NCI-H2196 (cell line): ENCODE data around the gene FMNL2.
A peak's percentile ranks its signal among the peaks of the same experiment; 100 is the strongest.
"Not testable (repeated sequence)": the region's sequence is repeated elsewhere in the genome, so short reads cannot be mapped to it uniquely, and the experiment has no call there.

Source experiments
- DNase-seq: peaks from one replicate; lab custom pipeline; 2025; ENCODE audit not compliant: unreplicated experiment; lab: John Stamatoyannopoulos, UW

Gene FMNL2

DNA sequence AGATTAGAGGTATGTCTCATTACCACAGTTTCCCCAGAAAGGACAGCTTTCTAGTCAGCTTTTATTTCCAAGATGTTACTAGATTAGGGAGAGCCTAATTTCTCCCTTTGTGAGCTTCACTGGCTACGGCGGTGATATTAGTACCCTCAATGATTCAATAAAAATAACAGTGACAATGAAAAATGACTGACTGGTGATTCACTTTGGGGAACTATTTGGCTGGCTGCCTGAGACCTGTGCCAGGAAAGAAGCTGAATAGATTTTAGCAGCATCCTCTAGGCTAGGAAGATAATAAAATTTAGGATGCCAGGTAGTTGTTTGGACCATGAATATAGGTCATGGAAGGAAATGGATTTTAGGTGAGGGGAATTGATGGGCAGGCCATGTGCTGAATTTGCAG is 178.7 kb downstream of the FMNL2 start:
- no peak for DNase-seq

DNA sequence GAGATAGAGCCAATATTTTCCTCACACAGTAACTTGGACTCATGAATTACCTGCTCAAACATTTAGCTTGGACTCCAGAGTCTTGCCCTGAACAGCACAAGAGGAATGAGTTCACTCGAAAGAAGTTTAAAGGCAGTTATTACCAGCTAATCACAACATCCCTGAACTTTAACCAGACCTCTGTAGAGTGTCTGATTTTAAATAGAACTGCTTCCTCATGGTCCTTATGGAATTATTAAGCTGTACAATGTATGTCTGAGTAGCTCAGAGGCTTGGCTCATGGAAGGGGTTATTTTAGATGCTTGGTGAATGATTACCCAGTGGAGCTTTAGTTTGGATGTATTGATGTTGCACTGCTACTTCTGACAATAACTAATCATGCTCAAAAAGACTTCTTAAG is 183.1 kb downstream of the FMNL2 start:
- DNase-seq, result no peak

DNA sequence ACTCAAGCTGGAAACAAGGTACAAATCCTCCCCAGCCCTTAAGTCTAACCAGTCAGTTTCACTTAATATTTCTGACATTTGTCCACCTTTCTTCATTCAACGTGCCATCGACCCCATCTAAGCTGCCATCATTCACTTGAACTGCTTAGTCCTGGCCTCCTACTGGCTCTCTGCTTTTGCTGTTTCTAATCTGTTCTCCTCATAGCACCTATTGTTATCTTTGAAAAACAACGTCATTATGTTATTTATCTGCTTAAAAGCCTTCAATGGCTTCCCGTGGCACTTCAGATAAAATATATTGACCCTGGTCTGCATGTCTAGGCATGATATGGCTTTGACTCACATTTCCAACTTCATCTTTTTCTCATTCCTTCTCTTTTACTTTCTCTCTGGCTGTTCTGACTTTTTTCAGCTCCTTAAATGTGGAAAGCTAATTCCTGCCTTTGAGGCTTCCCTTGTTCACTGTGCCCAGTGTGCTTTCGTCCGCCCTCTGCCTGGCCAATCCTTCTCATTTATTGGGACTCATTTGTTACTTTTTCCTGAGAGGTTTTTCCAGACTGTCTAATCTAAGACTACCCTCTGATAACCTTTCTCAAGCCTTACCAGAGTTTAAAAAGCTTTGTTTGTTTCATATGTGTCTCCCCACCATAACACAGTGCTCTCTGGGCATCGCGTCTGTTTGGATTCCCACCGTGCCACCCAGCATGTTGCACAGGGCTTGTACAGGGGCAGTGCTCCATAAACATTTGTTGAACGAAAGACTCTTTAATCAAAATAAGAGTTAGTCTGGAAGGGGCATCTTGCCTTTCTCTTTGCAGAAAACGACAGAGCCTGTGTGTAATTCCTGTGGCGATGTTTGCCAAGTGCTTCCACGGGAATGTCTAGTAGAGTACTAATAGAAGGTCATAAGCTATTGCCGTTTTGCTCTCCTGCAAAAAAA is 183.9 kb downstream of the FMNL2 start:
- DNase-seq, result no peak

DNA sequence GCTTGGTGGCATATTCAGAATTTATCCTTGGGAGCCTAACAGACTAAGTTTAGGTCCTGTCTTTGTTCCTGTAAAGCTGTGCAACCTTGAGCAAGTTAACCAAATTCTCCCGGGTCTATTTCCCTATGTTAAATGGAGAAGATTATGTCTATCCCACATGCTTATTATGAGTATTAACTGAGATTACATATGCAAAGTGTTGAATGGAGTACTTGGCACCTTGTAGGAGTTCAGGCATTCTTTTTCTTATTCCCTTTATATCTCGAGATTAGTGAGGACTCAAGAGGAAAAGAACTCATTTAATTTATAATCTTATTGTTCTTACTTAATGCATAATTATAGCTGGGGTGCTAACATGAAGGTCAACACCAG is 184.6 kb downstream of the FMNL2 start:
- no peak for DNase-seq

DNA sequence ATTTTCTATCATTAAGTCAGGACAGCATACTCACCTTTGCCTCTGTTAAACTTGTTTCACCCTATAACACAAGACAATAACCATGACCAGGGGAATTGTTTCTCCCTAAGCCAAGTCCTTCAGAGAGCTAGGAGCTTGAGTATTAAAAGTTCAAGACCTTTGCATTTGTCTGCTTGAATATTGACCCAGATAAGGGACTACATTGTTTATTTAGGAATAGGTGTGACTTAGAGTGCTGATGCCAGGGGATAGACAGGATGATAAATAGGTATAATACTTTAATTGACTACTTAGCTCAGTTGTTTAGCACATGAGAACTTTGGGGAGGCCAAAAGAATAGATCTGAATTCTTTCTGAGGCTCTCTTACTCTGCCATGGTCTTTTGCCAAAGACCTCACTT is 185.8 kb downstream of the FMNL2 start:
- DNase-seq, result no peak

DNA sequence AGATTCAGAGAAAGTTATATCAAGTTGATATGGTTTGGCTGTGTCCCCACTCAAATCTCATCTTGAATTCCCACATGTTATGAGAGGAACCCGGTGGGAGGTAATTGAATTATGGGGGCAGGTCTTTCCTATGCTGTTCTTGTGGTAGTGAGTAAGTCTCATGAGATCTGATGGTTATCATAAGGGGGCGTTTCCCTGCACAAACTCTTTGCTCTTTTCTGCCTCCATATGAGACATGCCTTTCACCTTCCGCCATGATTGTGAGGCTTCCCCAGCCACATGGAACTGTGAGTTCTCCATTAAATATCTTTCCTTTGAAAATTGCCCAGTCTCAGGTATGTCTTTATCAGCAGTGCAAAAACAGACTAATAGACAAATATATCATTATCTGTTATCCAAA is 187.5 kb downstream of the FMNL2 start:
- DNase-seq, result not testable (repeated sequence)

DNA sequence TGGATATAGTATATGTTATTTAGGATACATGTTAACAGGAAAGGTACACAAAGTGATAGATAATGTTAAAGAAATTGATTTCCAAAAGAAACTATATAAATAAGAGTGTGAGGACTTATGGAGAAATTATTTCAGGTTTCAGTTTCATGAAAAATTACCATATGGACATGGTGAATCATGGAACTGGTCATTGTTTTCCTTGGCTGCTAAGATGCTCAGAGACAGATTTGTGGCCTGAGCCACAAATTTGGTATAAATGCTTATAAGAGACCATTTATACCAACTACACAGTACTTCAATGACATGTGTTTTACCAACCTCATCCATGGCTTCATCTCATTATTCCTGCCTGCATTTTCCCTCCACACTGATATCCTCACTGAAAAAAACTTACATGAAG is 188.1 kb downstream of the FMNL2 start:
- DNase-seq, result no peak

DNA sequence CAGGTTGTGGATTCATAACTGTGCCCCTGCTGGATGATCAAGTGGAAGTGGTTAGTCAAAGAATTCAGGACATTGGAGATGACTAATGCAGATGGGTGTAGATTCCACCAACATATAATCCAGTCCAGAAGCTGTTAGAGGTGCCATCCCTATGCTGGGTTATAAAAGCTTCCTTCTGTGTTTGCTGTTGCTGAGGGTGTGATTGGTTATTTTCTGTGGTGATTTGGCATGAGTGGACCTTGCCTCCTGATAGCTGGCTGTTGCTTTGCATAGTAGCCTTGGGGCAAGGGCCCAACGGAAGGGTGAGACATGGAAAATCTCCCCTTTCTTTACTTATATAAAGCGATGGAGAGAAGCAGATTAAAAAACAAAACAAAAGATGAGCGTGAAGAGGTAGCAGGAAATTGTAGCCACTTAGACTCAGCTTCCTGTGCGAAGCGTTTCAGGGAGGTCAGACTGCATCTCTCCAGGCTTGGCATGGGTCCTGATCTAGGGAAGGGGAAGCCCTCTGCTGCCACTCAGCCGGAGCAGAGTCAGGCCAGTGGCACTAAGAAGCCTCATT is 190.4 kb downstream of the FMNL2 start:
- DNase-seq, result peak; percentile 19

DNA sequence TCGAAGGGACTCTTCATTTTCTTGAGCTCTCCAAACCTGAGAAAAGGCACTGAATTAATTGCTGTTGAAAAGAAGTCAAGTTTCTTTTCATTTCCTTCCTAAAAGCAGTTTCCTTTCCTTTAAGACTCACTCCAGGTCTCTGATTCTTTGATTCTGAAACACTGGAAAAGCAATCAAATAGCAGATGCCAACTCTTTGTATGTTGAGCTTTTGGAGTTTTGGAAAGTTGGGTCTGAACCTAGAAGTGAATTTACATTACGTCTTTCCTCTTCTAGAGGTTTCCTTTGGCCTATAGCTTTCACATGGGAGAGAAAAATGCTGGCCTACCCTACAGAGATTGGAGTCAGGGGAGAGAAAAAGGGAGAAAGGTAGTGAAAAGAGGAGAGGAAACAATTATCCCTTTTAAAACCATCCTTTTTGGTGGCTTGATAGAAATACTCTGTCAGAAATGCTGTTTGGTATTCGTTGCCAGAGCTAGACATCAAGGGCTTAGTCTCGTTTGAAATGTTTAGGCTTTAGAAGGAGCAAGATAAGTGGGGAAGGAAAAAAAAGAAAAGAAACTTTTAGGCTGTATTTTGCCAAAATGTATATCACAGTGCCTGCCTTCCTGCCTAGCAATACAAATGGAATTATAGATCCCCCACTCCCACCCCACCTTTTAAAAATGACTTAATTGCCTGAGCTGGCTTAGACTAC is 194.6 kb downstream of the FMNL2 start:
- no peak for DNase-seq

DNA sequence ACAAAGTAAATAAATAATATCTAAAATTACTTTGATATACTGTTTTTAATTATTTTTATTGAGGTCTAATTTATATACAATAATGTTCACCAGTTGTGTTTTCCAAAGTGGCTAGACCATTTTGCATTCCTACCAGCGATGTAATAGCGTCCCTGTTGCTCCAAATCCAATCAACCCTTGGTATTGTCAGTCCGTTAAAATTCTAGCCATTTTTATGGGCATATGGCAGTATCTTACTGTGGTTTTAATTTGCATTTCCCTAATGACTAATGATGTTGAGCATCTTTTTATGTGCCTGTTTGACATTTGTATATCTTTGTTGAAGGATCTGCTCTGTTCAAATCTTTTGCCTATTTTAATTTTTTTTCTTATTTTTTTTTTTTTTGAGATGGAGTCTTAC is 197.3 kb downstream of the FMNL2 start:
- DNase-seq, result no peak

DNA sequence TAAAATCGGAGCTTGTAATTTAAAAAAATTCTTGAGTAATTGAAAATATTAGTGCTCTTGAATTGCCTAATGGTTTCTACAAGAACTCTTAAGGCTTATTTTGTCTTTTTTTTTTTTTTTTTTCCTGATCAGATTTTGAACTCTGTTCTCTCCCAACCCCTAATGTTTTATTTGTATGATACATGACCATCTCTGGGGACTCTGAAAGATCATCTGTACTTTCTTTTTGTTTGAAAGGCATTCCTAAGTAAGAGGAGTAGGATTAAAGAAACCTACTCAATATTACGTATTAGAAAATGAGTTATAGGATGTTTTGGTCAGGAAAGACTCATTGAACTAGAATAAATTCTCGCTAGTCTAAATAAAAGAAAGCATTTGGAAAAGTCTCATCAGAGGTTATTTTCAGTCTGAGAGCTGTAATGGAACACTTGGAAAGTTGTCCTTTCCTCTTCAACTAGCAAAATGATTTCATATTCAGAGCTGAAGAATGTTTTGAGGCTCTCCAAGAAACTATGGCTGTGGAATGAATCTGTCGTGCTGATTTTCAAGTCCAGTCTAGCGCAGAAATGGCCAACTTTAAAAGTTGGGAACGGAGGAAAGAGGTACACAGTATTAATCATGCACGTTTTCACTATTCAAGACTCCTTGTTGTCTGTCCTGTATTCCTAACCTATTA is 199.6 kb downstream of the FMNL2 start:
- DNase-seq, result no peak

DNA sequence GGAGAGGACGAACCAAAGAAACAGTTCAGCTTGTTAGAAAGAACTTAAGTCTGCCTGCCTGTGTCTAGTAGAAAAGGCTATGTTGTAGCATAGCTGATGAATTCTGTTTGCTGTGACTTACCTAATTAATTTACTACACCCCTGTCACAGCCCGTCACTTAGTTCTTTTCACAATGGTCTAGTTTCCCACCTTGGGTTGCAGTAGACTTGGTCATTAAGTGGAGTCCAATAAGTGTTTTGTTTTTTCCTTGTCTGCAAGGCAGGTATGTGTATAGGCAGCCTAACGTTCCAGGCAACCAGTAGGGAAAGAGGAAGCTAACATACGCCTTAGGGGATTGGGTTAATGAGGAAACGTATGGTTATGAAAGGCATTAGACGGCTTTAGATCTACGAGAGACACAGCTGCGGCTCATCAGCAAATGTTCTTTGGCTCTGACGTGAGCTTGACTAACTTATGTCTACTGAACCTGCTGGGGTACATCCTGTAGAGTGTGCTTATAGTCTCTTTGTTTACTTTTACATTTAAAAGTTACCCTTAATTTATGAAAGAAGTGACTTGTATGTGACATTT is 202.2 kb downstream of the FMNL2 start:
- no peak for DNase-seq

DNA sequence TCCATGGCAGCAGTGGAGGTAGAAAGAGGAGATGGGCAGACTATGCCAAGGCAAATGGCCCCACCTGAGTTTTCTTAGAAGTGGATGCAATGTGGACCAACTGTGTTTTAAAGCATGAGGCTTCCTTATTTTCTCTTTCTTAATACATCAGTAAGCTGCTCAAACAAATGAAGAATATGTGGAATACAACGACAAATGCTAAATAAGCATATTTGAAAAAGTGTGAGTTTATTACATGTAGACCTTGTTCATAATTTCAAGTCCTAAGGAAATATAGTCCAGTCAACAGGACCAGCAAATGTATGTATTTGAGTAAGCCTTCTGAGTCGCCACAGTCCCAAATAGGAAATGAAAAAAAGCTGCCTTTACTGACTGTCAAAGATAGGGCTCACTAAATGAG is 204.4 kb downstream of the FMNL2 start:
- DNase-seq, result no peak

DNA sequence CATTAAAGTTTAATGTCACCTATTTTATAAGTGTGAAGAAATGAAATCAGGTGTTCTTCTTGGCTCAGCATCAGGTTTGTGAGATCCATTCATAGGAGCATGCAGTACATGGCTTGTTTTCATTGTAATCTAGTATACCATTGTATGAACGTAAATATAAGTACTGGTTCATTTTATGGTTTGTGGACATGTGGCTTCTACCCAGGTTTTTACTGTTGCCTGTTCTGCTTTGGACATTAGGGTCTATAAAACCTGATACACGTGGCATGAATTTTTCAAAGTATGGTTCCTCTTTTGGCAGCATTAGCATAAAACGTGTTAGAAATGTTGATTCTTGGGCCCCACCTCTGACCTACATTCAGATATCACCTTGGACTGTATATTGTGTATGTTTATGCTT is 206.7 kb downstream of the FMNL2 start:
- DNase-seq, result no peak

DNA sequence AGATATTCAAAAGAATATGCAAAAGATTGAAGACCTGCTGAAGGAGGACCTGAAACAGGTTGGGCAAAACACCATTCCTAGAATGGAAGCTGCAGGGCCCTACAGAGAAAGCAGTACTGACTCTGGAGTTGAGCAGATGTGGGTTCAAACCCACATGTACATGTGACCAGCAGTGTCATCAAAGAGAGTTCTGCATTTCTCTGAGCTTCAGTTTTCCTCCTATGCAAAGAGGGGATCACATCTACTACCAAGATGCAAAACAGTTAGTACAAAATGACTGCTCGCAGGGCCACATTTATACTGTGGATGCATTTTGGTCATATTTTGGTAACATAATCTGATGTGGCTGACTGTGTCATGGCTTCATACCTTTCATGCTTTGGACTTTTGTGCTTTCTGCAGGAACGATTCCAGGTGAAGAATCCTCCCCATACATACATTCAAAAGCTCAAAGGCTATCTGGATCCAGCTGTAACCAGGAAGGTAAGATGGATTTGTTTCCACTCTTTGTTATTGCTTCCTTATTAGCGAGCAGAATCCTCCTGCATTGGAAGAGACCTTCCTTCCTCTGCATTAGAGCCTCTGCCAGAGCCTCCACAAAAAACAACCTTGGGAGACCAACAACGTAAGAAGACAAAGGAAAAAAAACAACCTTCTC is 207.5 kb downstream of the FMNL2 start:
- no peak for DNase-seq

DNA sequence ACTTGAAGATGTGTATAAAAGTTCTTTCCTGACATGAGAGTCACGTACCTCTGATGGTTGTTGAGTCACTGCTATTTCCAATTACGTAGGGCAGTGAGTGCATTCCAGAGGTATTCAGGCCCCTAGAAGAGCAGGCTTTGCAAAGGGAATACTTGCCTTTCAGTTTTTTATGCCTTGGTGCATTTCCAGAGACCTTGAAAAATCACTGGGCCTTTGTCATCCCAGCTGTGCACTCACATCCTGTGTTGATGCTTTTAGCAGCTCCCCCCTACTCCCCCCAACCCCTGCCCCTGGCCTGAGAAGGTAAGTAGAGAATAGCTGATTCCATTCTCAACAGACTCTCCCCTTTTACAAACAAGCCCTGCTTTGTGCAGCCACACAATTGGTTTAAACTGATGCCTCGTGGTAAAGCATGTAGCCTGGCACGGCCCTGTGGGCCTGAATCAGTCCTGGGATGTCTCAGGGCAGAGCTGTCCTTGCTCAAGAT is 208.1 kb downstream of the FMNL2 start:
- DNase-seq, result no peak

DNA sequence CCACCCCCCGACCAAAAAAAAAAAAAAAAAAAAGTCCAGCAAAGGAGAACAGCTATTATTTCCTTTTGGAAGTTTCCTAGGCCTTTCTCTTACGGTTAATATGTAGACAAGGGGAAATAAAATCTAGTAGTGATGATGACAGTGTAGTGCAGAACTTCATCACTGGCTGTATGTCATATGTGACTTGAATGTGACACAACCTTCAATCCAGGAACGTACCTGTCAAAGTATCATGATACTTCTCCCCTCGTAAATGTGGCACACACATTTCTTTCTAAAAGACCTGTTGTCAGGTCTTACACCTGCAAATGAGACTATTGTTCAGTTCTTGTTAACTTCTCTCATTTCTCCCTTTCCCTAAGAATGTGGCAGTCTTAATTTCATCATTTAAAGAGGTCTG is 208.7 kb downstream of the FMNL2 start:
- no peak for DNase-seq

DNA sequence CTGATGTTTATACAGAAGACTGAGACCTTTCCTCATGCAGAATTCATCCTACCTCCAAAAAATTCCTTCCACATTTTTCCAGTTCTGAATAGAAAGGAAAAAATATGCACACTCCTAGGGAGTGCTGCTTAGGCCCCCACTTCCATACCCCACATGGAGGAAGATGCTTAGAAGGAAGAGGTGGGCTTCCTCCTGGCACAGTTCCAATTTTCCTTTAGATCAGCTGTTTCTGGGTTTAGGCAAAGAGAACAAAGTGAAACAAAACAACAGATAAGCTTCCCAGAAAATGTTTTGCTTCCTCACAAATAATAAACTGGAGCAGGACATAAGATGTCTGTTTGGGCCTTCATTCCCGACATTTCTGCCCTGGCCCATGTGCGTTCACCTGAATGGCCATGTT is 209.7 kb downstream of the FMNL2 start:
- DNase-seq, result no peak

DNA sequence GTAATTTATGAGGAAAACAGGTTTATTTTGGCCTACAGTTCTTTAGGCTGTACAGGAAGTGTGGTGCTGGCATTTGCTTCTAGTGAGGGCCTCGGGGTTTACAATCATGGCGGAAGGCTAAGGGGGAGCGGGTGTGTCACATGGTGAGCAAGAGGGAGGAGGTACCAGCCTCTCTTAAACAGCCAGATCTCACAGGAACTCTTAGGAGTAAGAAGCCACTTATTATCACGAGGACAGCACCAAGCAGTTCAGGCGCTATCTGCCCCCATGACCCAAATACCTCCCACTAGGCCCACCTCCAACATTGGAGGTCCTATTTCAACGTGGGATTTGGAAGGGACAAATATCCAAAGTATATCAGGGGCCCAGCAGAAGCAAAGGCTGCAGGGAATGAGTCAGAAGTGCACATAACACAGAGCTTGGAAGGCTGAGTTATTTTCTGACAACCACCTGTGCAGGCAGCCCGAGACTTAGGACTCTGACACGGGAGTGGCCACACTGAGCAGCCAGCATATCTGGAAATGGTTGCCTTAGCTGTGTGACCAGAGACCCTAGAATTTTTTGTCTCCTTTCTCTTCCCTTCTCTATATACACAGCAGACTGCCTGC is 211.4 kb downstream of the FMNL2 start:
- no peak for DNase-seq
